ENCODE results near the gene DNMT3B.

DNA sequence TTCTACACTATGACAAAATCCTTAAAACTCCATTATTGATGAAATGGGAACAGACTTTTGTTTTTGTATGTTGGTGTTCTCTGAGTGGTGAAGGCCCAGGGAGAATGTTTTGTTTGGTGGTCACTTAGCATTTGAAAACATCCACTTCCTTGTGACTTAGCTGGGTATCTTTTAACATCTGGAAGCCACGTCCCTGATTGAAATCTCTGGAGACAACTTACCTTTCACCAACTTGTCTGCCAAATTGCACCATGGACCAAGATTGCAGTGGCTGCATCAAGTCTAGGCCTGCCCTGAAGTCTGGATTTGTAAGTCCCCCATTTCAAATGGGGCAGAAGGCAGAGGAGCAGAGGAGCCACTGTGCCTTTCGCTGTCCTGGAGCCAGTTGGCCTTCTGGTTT lies 96.0 kb downstream of the DNMT3B start:
- no peak for TF ChIP-seq CTCF (IDR thresholded peaks at IDR 0.05)
- no peak for TF ChIP-seq POLR2A (IDR thresholded peaks at IDR 0.05)
